Left ventricle myocardium superior (tissue), 1 donor: ENCODE results near the gene JARID2. TPM values are rescaled to one million over a fixed set of nuclear protein-coding genes. Genes with fewer than 3 reads are reported as not detected.

ENCODE experiments used
- ATAC-seq: fragments of 200-7000 bp; cut with Tn5 transposase; one replicate; pipeline ENCODE4 v1.9.1; 2020; ENCODE audit warnings: mild to moderate bottlenecking, moderate library complexity
- DNase-seq: peaks from one replicate; pipeline ENCODE4 v3.0.0-alpha.2; 2020
- intact Hi-C: fragments of 100-400 bp; cut with micrococcal nuclease; formaldehyde crosslinking; loops from one replicate; pipeline ENCODE4 v1.11.0; 2022
- total RNA-seq: library from RNA; stranded (reverse); fragmentation: NEBNext Ultra II Directional; extraction: Animal tissue kit (Norgen Biotek cat#: 25700); gene quantifications from one replicate; pipeline ENCODE4 v1.2.1, GENCODE V29; 2021
- donor health status: DM: no; HTN: yes; CAD: no; lungs with severe emphysema.

Gene JARID2
- total RNA-seq, 1 donor from 2014 or later: 10.2 TPM

DNA sequence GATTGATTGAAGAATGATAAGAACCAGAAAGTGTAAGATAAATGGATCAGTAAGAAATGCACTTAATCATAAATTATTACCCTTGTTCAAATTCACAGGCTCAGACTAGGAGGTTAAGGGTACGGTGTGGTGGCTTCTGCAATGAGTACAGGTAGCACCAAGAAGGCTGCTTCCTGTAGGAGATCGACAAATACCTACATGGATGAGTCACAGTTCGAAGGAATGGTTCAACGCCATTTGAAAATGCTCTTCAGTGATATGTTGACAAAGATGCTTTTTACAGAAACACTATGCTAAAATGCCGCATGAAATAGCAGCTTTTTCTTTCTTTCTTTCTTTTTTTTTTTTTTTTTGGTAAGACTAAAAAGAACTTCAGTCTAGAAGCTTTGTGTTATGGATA lies 300.7 kb downstream of the JARID2 start:
- no peak for ATAC-seq
- intact Hi-C loops: no loop called here

DNA sequence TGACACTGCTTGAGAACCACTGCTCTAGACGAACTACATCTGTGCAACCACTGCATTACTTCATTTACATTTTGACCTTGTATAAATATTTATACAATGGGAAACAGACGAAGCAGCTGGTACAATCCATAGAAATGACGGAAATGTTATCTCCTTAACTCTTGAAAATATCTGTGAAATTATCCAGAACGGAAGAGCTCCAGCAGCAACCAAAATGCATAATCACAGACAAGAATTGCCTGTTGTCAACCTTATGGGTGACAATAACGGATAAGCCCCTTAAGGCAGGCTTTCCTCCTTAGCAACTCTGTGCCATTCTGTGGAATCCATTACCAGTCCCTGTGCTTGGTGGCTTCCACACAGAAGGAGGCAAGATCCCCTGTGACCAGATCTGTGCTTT lies 301.5 kb downstream of the JARID2 start:
- DNase-seq: no peak
- intact Hi-C loops: no loop called here
- no peak for ATAC-seq

More for the DNA sequence above, 300.7 kb downstream of the JARID2 start:
- no peak for DNase-seq

DNA sequence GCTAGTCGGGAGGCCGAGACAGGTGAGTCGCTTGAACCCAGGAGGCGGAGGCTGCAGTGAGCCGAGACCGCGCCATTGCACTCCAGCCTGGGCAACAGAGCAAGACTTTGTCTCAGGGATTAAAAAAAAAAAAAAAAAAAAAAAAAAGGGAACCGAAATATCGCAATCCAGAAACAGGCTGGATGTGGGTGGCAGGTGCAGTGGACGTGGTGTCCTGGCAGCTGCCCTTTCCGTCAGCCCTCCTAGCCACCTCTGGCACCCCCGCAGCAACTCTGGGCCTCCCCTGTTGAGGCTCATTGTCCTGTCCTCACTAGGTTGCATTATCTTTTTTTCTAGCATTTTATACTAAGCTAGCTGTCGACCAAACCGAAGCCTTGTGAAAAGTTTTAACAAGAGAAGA lies 303.5 kb downstream of the JARID2 start:
- no peak for DNase-seq
- intact Hi-C loops: no loop called here
- ATAC-seq: no peak

DNA sequence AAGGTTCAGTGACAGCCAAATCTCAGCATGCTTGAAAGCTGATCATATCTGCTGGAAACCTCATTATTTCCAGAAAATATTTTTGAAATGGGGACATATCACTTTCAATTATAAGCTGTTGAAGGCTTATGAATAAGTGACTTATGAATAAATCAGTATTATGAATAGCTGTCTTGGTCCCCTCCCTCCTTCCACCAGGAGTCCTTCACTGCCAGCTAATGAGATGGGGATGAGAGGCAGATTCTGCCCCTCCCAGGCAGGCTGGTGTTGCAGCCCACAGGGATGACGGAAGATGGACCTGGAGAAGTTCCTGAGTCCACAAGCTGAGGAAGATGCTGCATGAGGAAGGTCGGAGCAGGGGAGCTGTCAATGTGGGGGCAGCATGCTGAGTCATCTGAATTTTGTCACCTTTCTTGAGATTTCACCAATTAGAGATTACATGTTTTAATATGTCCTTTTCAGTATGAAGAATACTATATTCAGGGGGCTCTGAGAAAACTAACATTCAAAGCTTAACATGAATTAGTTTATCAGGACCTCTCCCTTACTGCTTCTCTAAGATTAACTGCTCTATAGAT lies 304.8 kb downstream of the JARID2 start:
- ATAC-seq (no peak), DNase-seq (no peak)
- intact Hi-C loops: no loop called here

DNA sequence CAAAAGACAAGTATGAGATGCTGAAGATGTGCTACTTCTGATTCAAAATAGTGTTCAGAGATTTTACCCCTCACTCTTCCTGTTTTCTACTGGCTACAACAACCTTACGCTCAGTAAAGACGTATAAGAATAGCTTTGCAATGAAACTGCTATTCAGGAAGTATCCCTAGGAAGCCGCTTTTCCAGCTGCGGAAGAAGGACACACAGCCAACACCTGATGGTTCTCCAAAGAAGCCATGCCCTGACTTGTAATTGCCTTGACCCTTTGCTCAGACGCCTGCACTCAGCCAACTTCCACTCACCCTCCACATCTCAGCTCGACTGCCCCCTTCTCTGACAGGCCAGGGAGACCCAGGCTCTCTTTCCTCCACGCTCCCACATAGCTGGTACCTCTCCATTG lies 305.4 kb downstream of the JARID2 start:
- DNase-seq: no peak
- ATAC-seq: peak; percentile 11
- intact Hi-C loops: no loop called here

DNA sequence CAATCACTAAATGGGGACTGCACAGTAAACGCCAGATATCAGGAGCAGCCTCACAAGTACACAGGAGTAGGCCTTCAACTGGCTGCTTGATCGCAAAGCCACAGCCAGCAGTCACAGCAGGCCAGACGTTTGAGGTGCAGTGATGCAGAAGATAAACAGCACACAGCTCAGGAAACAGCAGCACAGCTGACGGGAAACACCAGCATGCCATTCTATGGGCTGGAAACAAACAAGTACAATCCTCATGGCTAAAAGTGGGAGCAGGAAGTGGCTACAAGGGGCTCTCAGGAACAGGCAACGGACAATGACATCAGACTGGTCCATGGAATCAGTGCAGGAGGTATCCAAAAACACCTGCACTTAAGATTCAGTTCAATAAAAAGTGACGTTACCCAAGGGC lies 305.9 kb downstream of the JARID2 start:
- DNase-seq (no peak), ATAC-seq (peak; percentile 48)
- intact Hi-C loops: no loop called here

DNA sequence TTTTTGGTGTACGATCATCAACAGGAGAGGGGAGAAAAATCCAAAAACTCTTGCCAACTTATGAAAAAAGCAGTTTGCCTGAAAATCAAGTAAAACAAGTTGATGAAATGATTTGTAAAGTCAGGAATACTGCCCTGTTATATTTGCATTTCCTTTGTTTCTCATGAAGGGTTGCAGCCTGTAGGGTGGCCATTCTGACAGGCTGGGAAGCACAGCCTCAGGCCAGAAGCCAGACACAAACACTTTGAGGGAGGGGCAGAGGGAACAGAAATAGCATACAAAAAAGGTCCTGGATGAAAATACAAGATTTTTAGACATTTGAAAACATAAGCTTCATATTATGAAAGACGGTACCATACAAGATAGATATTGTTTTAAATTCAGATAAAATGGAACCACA lies 307.2 kb downstream of the JARID2 start:
- DNase-seq: no peak
- ATAC-seq: peak; percentile 31
- intact Hi-C loops: no loop called here

DNA sequence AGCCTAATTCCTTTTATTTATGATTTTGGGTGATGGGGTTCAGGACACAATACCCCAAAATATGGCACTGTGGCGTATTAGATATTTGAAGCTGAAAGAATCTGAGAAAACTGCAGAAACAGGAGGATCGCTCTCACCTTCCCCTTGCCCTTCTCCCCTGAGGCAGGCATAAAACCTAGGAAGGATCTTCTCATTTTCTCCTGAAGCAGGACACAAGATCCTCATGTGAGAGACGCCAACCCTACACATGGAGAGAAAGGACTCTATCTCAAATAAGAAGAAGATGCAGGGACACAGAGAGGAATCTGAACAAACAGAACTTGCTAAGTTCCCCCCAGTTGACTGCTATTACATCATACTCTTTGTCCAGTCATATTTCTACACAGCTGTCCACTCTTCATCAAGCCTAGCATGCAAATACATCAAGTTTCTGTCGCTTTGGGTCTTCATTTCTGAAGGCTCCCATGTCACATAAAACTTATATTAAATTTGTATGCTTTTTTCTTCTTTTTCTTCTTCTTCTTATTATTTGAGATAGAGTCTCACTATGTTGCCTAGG lies 307.9 kb downstream of the JARID2 start:
- ATAC-seq (no peak), DNase-seq (no peak)
- intact Hi-C loops: no loop called here

DNA sequence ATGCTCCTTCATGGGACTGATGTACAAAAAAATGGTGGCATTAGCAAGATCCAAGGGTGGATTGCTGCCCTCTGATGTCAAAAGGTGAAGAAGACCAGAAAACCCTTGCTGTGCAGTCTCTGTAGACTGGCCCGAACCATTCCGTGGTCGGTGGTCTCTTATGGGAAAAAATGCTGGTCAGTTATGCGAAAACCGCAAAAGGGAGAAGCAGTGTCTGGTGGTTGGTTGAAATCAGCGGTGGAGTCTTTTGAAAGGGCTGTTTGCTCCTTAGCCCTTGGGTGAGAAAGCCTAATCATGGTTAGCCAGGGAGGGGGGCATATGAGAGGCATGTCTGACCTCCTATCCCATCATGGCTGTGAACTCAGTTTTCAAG lies 308.8 kb downstream of the JARID2 start:
- intact Hi-C loops: no loop called here
- DNase-seq (no peak), ATAC-seq (no peak)

DNA sequence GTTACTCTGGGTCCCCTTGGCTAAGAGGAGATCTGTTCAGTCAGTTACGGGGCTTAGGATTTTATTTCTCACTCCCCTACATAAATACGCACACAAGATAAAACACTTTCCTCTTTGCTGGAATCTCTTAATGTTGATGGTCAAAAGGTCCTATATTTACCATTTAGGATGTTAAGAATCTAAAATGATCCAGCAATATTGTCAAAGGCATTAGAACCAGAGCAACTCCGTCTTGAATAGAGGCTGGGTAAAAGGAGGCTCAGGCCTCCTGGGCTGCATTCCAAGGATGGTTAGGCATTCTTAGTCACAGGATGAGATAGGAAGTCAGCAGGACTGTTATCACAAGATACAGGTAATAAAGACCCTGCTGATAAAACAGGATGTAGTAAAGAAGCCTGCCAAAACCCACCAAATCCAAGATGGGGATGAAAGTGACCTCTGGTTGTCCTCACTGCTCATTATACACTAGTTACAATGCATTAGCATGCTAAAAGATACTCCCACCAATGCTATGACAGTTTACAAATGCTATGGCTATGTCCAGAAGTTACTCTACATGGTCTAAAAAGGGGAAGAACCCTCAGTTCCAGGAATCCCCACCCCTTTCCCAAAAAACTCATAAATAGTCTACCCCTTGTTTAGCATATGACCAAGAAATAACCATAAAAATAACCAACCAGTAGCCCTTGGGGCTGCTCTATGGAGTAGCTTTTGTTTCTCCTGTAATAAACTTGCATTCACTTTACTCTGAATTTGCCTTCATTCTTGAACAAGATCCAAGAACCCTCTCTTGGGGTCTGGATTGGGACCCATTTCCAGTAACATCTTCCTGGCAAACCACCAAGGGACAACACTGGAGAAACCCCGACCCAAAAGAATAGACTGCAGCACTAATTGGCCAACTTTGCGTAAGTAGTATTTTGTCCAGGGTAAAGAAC lies 309.5 kb downstream of the JARID2 start:
- DNase-seq (no peak), ATAC-seq (no peak)
- intact Hi-C loops: no loop called here

DNA sequence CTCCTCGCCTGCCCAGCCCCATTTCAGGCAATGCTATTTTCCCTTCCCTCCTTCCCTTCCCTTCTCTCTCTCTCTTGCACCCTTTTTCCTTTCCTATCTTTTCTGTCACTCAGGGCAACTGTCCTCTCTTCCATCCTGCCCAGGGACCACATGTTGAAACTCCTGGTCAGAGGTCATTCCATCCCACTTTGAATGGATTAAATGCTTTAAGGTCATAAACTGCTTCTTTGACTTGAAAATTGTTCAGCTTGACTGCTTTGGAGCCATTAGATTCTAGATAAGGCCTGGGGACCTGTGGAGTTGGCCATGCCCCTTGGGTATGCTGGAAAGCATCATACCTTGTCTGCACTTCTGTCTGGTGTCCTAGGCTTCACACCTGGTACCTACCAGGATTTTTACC lies 310.8 kb downstream of the JARID2 start:
- ATAC-seq (no peak), DNase-seq (no peak)
- intact Hi-C loops: no loop called here

DNA sequence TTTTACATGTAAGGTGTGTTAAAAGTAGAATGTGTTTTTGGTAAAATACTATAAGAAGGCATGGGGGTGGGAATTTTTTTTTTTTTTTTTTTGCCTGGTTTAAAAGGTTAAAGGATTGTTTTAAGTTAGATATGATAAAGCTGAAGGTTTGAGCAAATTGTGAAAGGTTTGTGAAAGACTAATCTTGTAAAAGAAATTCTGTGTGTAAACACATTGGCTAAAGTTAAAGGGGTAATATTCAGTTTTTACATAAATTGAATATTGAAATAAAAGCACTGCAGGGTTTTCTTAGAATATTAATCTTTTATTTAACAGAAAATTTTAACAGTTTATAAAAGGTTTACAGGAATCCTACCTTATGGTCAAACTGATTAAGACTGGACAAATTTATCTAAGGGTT lies 311.3 kb downstream of the JARID2 start:
- intact Hi-C loops: no loop called here
- no peak for DNase-seq
- no peak for ATAC-seq

DNA sequence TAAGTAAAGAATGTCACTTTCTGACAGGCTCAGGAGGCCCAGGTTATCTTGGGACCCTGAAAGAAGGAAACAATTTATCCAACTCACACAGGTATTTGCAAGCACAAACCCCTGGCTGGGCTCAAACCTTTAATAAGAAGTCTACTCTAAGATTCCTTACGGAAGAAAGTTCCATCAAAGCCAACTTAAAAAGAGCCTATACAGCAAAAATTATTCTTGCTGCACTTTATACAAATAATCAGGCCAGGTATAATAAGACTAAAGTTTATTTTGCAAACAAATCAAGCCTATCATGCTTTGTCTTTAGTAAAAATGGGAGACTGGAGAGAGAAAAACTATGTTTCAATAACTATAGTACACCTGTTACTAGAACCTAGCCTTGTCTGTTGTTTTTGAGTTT lies 314.8 kb downstream of the JARID2 start:
- intact Hi-C loops: no loop called here
- ATAC-seq: no peak
- DNase-seq: no peak

DNA sequence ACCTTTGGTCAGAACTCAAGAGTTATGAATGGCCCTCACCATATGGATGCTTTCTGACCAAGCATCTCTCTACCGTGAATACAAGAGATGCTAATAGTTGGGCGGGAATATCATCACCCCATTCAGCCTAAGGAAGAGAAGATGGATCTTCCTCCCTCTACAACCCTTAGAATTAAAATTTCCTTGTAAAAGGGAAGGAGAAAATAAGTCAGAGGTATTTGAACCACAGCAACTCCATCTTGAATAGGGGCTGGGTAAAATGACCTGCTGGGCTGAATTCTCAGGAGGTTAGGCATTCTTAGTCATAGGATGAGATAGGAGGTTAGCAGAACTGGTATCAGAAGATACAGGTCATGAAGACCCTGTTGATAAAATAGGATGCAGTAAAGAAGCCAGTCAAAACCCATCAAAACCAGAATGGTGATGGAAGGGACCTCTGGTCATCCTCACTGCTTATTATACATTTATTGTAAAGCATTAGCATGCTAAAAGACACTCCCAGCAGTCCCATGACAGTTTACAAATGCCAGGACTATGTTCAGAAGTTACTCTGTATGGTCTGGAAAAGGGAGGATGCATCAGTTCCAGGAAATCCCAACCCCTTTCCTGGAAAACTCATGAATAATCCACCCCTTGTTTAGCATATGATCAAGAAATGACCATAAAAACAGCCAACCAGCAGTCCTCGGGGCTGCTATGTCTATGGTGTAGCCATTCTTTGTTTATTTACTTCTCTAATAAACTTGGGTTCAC lies 315.8 kb downstream of the JARID2 start:
- ATAC-seq (no peak), DNase-seq (no peak)
- intact Hi-C loops: no loop called here

DNA sequence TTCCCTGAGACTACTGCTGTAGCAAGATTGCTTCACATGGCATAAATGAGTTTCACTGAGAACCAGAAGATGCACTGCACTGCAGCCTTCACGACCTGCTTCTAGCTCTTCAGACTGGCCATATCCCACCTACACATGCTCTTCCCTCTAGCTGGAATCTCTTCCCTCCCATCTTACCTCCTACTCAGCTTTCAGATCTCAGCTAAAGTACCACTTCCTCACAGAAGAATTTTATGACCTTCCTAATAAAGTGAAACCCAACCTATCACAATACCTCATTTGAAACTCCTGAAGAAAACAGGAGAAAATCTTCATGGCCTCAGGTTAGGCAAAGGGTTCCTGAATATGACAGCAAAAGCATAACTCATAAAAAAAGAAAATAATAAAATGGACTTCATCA lies 317.1 kb downstream of the JARID2 start:
- intact Hi-C loops: no loop called here
- DNase-seq: no peak
- no peak for ATAC-seq

DNA sequence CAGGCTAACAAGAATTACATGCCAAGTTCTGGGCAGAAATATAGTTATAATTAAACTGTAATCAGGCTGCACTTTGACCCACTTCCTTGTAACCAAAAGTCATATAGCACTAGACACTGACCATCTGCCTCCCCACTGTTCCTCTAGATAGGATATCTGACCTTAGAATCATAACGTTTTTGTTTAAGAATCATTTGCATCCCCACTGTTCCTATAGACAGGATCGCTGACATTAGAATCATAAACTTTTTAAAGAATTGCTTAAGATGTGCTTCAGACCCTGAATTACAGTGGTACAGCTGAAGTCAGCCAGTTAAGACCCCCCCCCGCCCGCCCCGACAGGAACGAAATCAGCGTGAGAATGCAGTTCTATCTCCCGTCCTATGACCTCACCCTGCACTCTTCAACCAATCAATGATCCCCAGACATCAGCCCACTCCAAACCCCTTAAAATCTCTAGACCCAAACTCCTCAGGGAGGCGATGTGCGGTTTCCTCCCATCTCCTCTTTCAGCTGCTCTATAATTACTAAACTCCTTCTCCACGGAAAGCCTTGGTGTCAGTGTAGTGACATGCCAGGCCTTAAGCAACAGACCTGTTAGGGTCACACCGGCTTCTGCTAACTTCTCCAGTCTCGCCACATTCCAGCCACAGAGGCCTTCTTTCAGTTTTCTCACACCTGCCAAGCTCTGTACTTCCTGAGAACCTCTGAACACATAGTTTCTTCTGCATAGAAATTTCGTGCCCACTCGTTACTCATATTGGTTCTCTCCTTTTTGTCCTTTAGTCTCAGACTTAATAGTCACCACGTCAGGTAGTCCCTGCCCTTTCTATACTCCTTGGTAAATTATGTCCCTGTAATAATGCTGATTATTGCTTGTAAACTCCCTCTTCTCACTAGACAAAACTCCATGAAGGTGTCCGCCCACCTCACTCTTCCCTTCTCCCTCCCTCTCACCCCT lies 323.4 kb downstream of the JARID2 start:
- no peak for DNase-seq
- intact Hi-C loops: no loop called here
- peak; percentile 57 for ATAC-seq

DNA sequence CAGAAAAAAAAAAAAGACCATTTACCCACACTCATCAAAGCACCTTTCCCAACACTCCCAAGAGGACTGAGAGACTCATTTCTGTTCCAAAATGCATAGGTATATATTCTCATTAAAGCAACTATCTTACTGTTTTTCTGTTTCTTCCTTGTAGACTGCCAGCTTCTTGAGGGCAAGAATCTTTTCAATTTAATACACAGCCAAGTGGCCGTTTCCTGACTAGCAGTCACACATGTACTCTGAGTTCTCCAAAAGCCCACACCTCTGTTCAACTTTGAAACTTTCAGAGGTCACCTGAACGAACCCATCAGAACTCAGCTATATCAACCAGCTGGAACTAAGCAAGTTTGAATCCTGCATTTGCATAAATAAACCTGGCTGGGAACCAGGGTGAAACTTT lies 324.3 kb downstream of the JARID2 start:
- ATAC-seq (no peak), DNase-seq (no peak)
- intact Hi-C loops: no loop called here
